AG04450 (cell line): Measurements from ENCODE around the gene C17orf50. TPM values are rescaled to one million over a fixed set of nuclear protein-coding genes. Genes with fewer than 3 reads are reported as not detected.

Experiments used
- CTCF ChIA-PET: fragments of 300-600, 350-600 bp; formaldehyde crosslinking; extraction: SDS; loops from one replicate; lab custom pipeline; 2022; ENCODE audit warnings: antibody characterized with exemption, inconsistent platforms; lab: Charles Lee
- POLR2A ChIA-PET: fragments of 350-600 bp; formaldehyde crosslinking; extraction: SDS; loops from one replicate; lab custom pipeline; 2021; ENCODE audit warnings: antibody characterized with exemption, inconsistent platforms; lab: Yijun Ruan, JAX
- DNase-seq: peaks from one replicate; pipeline ENCODE4 v3.0.0-alpha.2; 2011; ENCODE audit warnings: low read depth, low spot score
- H3K27ac ChIP-seq: one replicate; pipeline ENCODE4 v1.5.1; 2012; ENCODE audit warnings: low read depth, low read length, control low read depth
- H3K27me3 ChIP-seq: one replicate; pipeline ENCODE4 v1.6.0; 2012; ENCODE audit warnings: low read length; ENCODE audit not compliant: control insufficient read depth, insufficient read depth
- H3K4me3 ChIP-seq: 2 replicates; pipeline ENCODE4 v1.5.1; 2011; ENCODE audit warnings: mild to moderate bottlenecking, low read depth, low read length, control low read depth
- H3K9me3 ChIP-seq: 2 replicates; pipeline ENCODE4 v1.5.1; 2012; ENCODE audit warnings: low read length; ENCODE audit not compliant: control insufficient read depth, insufficient read depth
- CTCF ChIP-seq: IDR thresholded peaks from 2 replicates; pipeline ENCODE4 v1.5.1; 2011; ENCODE audit warnings: low read depth, low read length, control low read depth, inconsistent platforms
- polyA plus RNA-seq: library from polyadenylated mRNA; depleted of rRNA; stranded (reverse); fragments of >200 nt; gene quantifications from 2 replicates; pipeline ENCODE4 v1.2.3, GENCODE V29; 2011; rRNA removed

The C17orf50 gene
- polyA plus RNA-seq, 1 experiment, result not detected

GRCh38 chr17:35812456-35812855 is 51.8 kb downstream of the C17orf50 start:
- no peak overlapping the region for H3K4me3 ChIP-seq
- no peak overlapping the region for H3K27ac ChIP-seq
- no peak for TF ChIP-seq CTCF
- H3K9me3 ChIP-seq, result no peaks in the 10 kb centered on the region; the same call in 1 of the 2 replicates
- POLR2A ChIA-PET, result no interaction called here
- H3K27me3 ChIP-seq, result no peaks in the 10 kb centered on the region
- CTCF ChIA-PET, result interaction anchor here (0.6 to 9.6 kb wide), 4 partner anchors 8 to 753 kb away, joined by 3 to 478 read pairs (median 9); partner anchors contain the start of gene C17orf50
- DNase-seq, result no peak

Other genes starting within 250 kb of the C17orf50 start
- 0.02 and 0.09 TPM in 2 replicates for gene SLFN12L, start 223.2 kb upstream of the C17orf50 start, polyA plus RNA-seq
- gene SLFN14, start 200.1 kb upstream of the C17orf50 start, polyA plus RNA-seq, result not detected in 2 replicates
- gene PEX12, start 182.3 kb upstream of the C17orf50 start, polyA plus RNA-seq, result 8.3 and 10.2 TPM in 2 replicates
- gene AP2B1, start 173.6 kb upstream of the C17orf50 start, polyA plus RNA-seq, result 234 and 258 TPM in 2 replicates
- 3.3 and 4.3 TPM in 2 replicates for gene RASL10B, start 29.2 kb upstream of the C17orf50 start, polyA plus RNA-seq
- gene GAS2L2, start 7.6 kb upstream of the C17orf50 start, polyA plus RNA-seq, result not detected in 2 replicates
- 0.15 and 0.17 TPM in 2 replicates for gene MMP28, start 34.8 kb downstream of the C17orf50 start, polyA plus RNA-seq
- gene TAF15, start 48.6 kb downstream of the C17orf50 start, polyA plus RNA-seq, result 51.6 and 66.1 TPM in 2 replicates
- not detected in 2 replicates for gene HEATR9, start 108.0 kb downstream of the C17orf50 start, polyA plus RNA-seq
- gene CCL5, start 119.5 kb downstream of the C17orf50 start, polyA plus RNA-seq, result not detected in 2 replicates
- not detected in 2 replicates for gene RDM1, start 169.9 kb downstream of the C17orf50 start, polyA plus RNA-seq
- gene LYZL6, start 182.8 kb downstream of the C17orf50 start, polyA plus RNA-seq, result not detected in 2 replicates
- not detected in 2 replicates for gene CCL16, start 220.6 kb downstream of the C17orf50 start, polyA plus RNA-seq
- gene CCL14, start 225.8 kb downstream of the C17orf50 start, polyA plus RNA-seq, result not detected in 2 replicates
- gene CCL15, start 240.7 kb downstream of the C17orf50 start, polyA plus RNA-seq, result not detected in 2 replicates